Immature natural killer cell (primary cell): ENCODE results near the gene KPNA1. TPM values are rescaled to one million over a fixed set of nuclear protein-coding genes. Genes with fewer than 3 reads are reported as not detected.
"Not testable (repeated sequence)": the region's sequence is repeated elsewhere in the genome, so short reads cannot be mapped to it uniquely, and the experiment has no call there.

ENCODE experiments used
- DNase-seq, 3 donors: peaks; one replicate each; pipeline ENCODE4 v3.0.0; 2022; ENCODE audit warnings: mixed read lengths in 1 of 3
- H3K27ac Mint-ChIP-seq, 6 donors: one replicate each; pipeline ENCODE4 v1.8.0; 2020; ENCODE audit warnings: mixed read lengths in 6 of 6, mild to moderate bottlenecking in 5 of 6, inconsistent platforms in 4 of 6, moderate library complexity in 3 of 6
- H3K27me3 Mint-ChIP-seq, 3 donors: one replicate each; pipeline ENCODE4 v1.8.0; 2020 to 2021; ENCODE audit warnings: low read depth in 3 of 3, mild to moderate bottlenecking in 3 of 3, mixed read lengths in 3 of 3, moderate library complexity in 3 of 3, inconsistent platforms in 1 of 3
- H3K36me3 Mint-ChIP-seq, 3 donors: one replicate each; pipeline ENCODE4 v1.8.0; 2020; ENCODE audit warnings: mixed read lengths in 3 of 3, inconsistent platforms in 2 of 3, mild to moderate bottlenecking in 2 of 3
- H3K4me1 Mint-ChIP-seq, 2 donors: one replicate each; pipeline ENCODE4 v1.8.0; 2020; ENCODE audit warnings: inconsistent platforms in 2 of 2, mild to moderate bottlenecking in 2 of 2, mixed read lengths in 2 of 2, moderate library complexity in 1 of 2
- H3K4me3 Mint-ChIP-seq, 5 donors: one replicate each; pipeline ENCODE4 v1.8.0; 2020; ENCODE audit warnings: mild to moderate bottlenecking in 5 of 5, mixed read lengths in 5 of 5, inconsistent platforms in 3 of 5, moderate library complexity in 3 of 5
- H3K9me3 Mint-ChIP-seq, 6 donors: one replicate each; pipeline ENCODE4 v1.8.0; 2020; ENCODE audit warnings: mild to moderate bottlenecking in 6 of 6, mixed read lengths in 6 of 6, inconsistent platforms in 4 of 6, moderate library complexity in 3 of 6
- polyA plus RNA-seq, 3 donors: library from polyadenylated mRNA; unstranded; fragments of 300-500 nt; fragmentation: Illumina TruSeq; gene quantifications; one replicate each; pipeline ENCODE4 v1.2.3, GENCODE V29; 2021

KPNA1 gene
- polyA plus RNA-seq, 3 donors from 2014 or later, result 42.9 to 71.8 (median 63.6) TPM

GRCh38 chr3:122513386-122514122 is 1.2 kb downstream of the KPNA1 start:
- Mint-ChIP-seq H3K36me3 (peaks cover 0 to 5% (median 0%) of the 10 kb centered on the region in 3 donors), H3K9me3 (no peaks in the 10 kb centered on the region), H3K27me3 (peaks cover 0 to 10% (median 5%) of the 10 kb centered on the region in 3 donors), H3K27ac (peak overlapping the region; percentile 91 to 97 (median 94)), H3K4me3 (peak overlapping the region; percentile 85 to 92 (median 89)), H3K4me1 (peaks cover 43 to 61% of the 10 kb centered on the region in 2 donors)
- DNase-seq, result no peak

- H3K4me3 Mint-ChIP-seq, result peak overlapping the region in 2 of 5 donors; percentile 25 to 33
- H3K9me3 Mint-ChIP-seq, result no peaks in the 10 kb centered on the region
- H3K36me3 Mint-ChIP-seq, result peaks cover 0 to 5% (median 0%) of the 10 kb centered on the region in 3 donors
- H3K27me3 Mint-ChIP-seq, result peaks cover 0 to 10% (median 5%) of the 10 kb centered on the region in 3 donors
- H3K4me1 Mint-ChIP-seq, result peaks cover 53 to 73% of the 10 kb centered on the region in 2 donors
- DNase-seq, result no peak
- no peak overlapping the region for H3K27ac Mint-ChIP-seq
Measured at GRCh38 chr3:122512284-122512683, 2.5 kb downstream of the KPNA1 start.

GRCh38 chr3:122510878-122511535 is 3.7 kb downstream of the KPNA1 start:
- Mint-ChIP-seq H3K27ac (peak overlapping the region in 2 of 6 donors; percentile 3 to 26), H3K36me3 (peaks cover 0 to 5% (median 0%) of the 10 kb centered on the region in 3 donors), H3K4me1 (peaks cover 59 to 83% of the 10 kb centered on the region in 2 donors), H3K9me3 (no peaks in the 10 kb centered on the region), H3K4me3 (no peak overlapping the region), H3K27me3 (peaks cover 0 to 10% (median 3%) of the 10 kb centered on the region in 3 donors)
- no peak for DNase-seq

- not testable (repeated sequence) for H3K27ac Mint-ChIP-seq, DNase-seq, H3K27me3 Mint-ChIP-seq, H3K36me3 Mint-ChIP-seq, H3K4me3 Mint-ChIP-seq, H3K9me3 Mint-ChIP-seq
- peaks cover 69 to 92% of the 10 kb centered on the region in 2 donors for H3K4me1 Mint-ChIP-seq
Measured at GRCh38 chr3:122508944-122509343, 5.8 kb downstream of the KPNA1 start.

GRCh38 chr3:122508135-122508914 is 6.4 kb downstream of the KPNA1 start:
- Mint-ChIP-seq H3K4me1 (peaks cover 67 to 92% of the 10 kb centered on the region in 2 donors), H3K27me3 (peaks cover 0 to under 1% (median 0%) of the 10 kb centered on the region in 3 donors)
- DNase-seq, result no peak

GRCh38 chr3:122506450-122506849 is 8.3 kb downstream of the KPNA1 start:
- DNase-seq, result peak in 1 of 3 donors; percentile 17
- Mint-ChIP-seq H3K4me1 (peaks cover 70 to 92% of the 10 kb centered on the region in 2 donors), H3K27ac (peak overlapping the region in 4 of 6 donors; percentile 3 to 74 (median 47)), H3K9me3 (no peaks in the 10 kb centered on the region), H3K36me3 (peaks cover 0 to 5% (median 0%) of the 10 kb centered on the region in 3 donors), H3K27me3 (no peaks in the 10 kb centered on the region), H3K4me3 (no peak overlapping the region)

More at GRCh38 chr3:122508135-122508914, 6.4 kb downstream of the KPNA1 start:
- Mint-ChIP-seq H3K9me3 (no peaks in the 10 kb centered on the region), H3K36me3 (peaks cover 0 to 5% (median 0%) of the 10 kb centered on the region in 3 donors), H3K4me3 (no peak overlapping the region), H3K27ac (peak overlapping the region in 4 of 6 donors; percentile 25 to 55 (median 50))

GRCh38 chr3:122505676-122506075 is 9.1 kb downstream of the KPNA1 start:
- no peak overlapping the region for H3K4me3 Mint-ChIP-seq
- peaks cover 71 to 92% of the 10 kb centered on the region in 2 donors for H3K4me1 Mint-ChIP-seq
- peaks cover 0 to 5% (median 0%) of the 10 kb centered on the region in 3 donors for H3K36me3 Mint-ChIP-seq
- H3K27me3 Mint-ChIP-seq, result no peaks in the 10 kb centered on the region
- no peak for DNase-seq
- H3K9me3 Mint-ChIP-seq, result no peaks in the 10 kb centered on the region
- H3K27ac Mint-ChIP-seq, result peak overlapping the region in 2 of 6 donors; percentile 7 to 13

GRCh38 chr3:122502941-122503340 is 11.8 kb downstream of the KPNA1 start:
- no peaks in the 10 kb centered on the region for H3K9me3 Mint-ChIP-seq
- DNase-seq, result no peak
- no peaks in the 10 kb centered on the region for H3K27me3 Mint-ChIP-seq
- peak overlapping the region in 1 of 5 donors; percentile 67 for H3K4me3 Mint-ChIP-seq
- no peaks in the 10 kb centered on the region for H3K36me3 Mint-ChIP-seq
- peak overlapping the region in 1 of 6 donors; percentile 69 for H3K27ac Mint-ChIP-seq
- H3K4me1 Mint-ChIP-seq, result peaks cover 63 to 93% of the 10 kb centered on the region in 2 donors

GRCh38 chr3:122502139-122502538 is 12.6 kb downstream of the KPNA1 start:
- H3K9me3 Mint-ChIP-seq, result no peaks in the 10 kb centered on the region
- no peaks in the 10 kb centered on the region for H3K36me3 Mint-ChIP-seq
- DNase-seq, result peak in 2 of 3 donors; percentile 30 to 37
- peak overlapping the region; percentile 19 to 67 (median 42) for H3K4me3 Mint-ChIP-seq
- no peaks in the 10 kb centered on the region for H3K27me3 Mint-ChIP-seq
- H3K27ac Mint-ChIP-seq, result peak overlapping the region in 4 of 6 donors; percentile 49 to 69 (median 67)
- peaks cover 68 to 94% of the 10 kb centered on the region in 2 donors for H3K4me1 Mint-ChIP-seq

- not testable (repeated sequence) for H3K27me3 Mint-ChIP-seq, DNase-seq, H3K9me3 Mint-ChIP-seq, H3K36me3 Mint-ChIP-seq
- H3K27ac Mint-ChIP-seq, result peak overlapping the region in 5 of 6 donors; percentile 22 to 69 (median 28)
- H3K4me1 Mint-ChIP-seq, result peaks cover 69 to 93% of the 10 kb centered on the region in 2 donors
- H3K4me3 Mint-ChIP-seq, result peak overlapping the region; percentile 13 to 67 (median 43)
Measured at GRCh38 chr3:122500964-122501363, 13.8 kb downstream of the KPNA1 start.

- Mint-ChIP-seq H3K4me1 (peaks cover 53 to 79% of the 10 kb centered on the region in 2 donors), H3K4me3 (peak overlapping the region in 1 of 5 donors; percentile 19), H3K27ac (peak overlapping the region in 4 of 6 donors; percentile 2 to 54 (median 34)), H3K27me3 (no peaks in the 10 kb centered on the region), H3K9me3 (no peaks in the 10 kb centered on the region), H3K36me3 (peaks cover 9 to 10% (median 10%) of the 10 kb centered on the region in 3 donors)
- no peak for DNase-seq
Measured at GRCh38 chr3:122498152-122498551, 16.6 kb downstream of the KPNA1 start.

GRCh38 chr3:122497425-122497824 is 17.3 kb downstream of the KPNA1 start:
- H3K4me3 Mint-ChIP-seq, result peak overlapping the region in 3 of 5 donors; percentile 19 to 59 (median 51)
- no peaks in the 10 kb centered on the region for H3K27me3 Mint-ChIP-seq
- peaks cover 48 to 72% of the 10 kb centered on the region in 2 donors for H3K4me1 Mint-ChIP-seq
- H3K9me3 Mint-ChIP-seq, result no peaks in the 10 kb centered on the region
- peaks cover 10 to 13% (median 10%) of the 10 kb centered on the region in 3 donors for H3K36me3 Mint-ChIP-seq
- DNase-seq, result peak; percentile 62 to 66 (median 64)
- H3K27ac Mint-ChIP-seq, result peak overlapping the region in 4 of 6 donors; percentile 27 to 54 (median 40)

- Mint-ChIP-seq H3K36me3 (peaks cover 13 to 17% (median 14%) of the 10 kb centered on the region in 3 donors), H3K27ac (no peak overlapping the region), H3K27me3 (no peaks in the 10 kb centered on the region), H3K4me1 (peaks cover 39 to 63% of the 10 kb centered on the region in 2 donors), H3K4me3 (no peak overlapping the region), H3K9me3 (no peaks in the 10 kb centered on the region)
- no peak for DNase-seq
Measured at GRCh38 chr3:122496508-122496907, 18.2 kb downstream of the KPNA1 start.
